ENCODE results near the gene HAO1.

Gene HAO1

GRCh38 chr20:7930343-7930742 lies 9.9 kb downstream of the HAO1 start:
- H3K4me3 ChIP-seq (ENCODE audit: low read depth, low read length) = no peak overlapping the region
- TF ChIP-seq CTCF (IDR thresholded peaks at IDR 0.05; ENCODE audit: insufficient read depth, low read depth, low read length, missing control alignments) = no peak
- no peak for DNase-seq (ENCODE audit: low read depth)

- peak; percentile 8 for DNase-seq (ENCODE audit: low read depth)
- H3K4me3 ChIP-seq (ENCODE audit: low read depth, low read length) = no peak overlapping the region
- TF ChIP-seq CTCF (IDR thresholded peaks at IDR 0.05; ENCODE audit: insufficient read depth, low read depth, low read length, missing control alignments) = no peak
Measured at GRCh38 chr20:7926767-7927166, 13.5 kb downstream of the HAO1 start.

- TF ChIP-seq CTCF (IDR thresholded peaks at IDR 0.05; ENCODE audit: insufficient read depth, low read depth, low read length, missing control alignments) = no peak
- no peak overlapping the region for H3K4me3 ChIP-seq (ENCODE audit: low read depth, low read length)
- no peak for DNase-seq (ENCODE audit: low read depth)
Measured at GRCh38 chr20:7926323-7926722, 13.9 kb downstream of the HAO1 start.

GRCh38 chr20:7924692-7925091 lies 15.6 kb downstream of the HAO1 start:
- H3K4me3 ChIP-seq (ENCODE audit: low read depth, low read length) = no peak overlapping the region
- no peak for TF ChIP-seq CTCF (IDR thresholded peaks at IDR 0.05; ENCODE audit: insufficient read depth, low read depth, low read length, missing control alignments)
- DNase-seq (ENCODE audit: low read depth) = peak; percentile 3

DNA sequence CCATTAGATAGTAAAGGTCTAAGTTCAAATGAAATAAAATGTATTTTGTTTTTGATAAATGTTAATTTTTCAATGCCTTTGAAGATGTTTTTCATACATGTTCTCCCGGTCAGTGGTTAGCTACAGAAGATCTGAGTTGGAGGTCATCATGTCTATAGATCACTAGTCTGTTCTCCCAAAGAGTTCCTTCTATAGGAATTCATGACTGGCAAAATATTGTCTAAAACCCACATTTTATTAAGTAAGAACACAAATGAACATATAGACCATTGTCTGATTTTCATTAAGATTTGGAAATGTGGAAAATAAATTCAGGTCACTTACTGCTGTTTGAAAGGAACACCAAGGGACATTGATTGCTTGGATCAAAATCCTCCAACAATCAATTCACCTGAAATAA lies 23.6 kb downstream of the HAO1 start:
- TF ChIP-seq CTCF (IDR thresholded peaks at IDR 0.05; ENCODE audit: insufficient read depth, low read depth, low read length, missing control alignments) = no peak
- DNase-seq (ENCODE audit: low read depth) = no peak

GRCh38 chr20:7912551-7912950 lies 27.7 kb downstream of the HAO1 start:
- no peak for TF ChIP-seq CTCF (IDR thresholded peaks at IDR 0.05; ENCODE audit: insufficient read depth, low read depth, low read length, missing control alignments)
- DNase-seq (ENCODE audit: low read depth) = no peak
- no peak overlapping the region for H3K4me3 ChIP-seq (ENCODE audit: low read depth, low read length)

More for the DNA sequence above, 23.6 kb downstream of the HAO1 start:
- H3K4me3 ChIP-seq (ENCODE audit: low read depth, low read length) = no peak overlapping the region

DNA sequence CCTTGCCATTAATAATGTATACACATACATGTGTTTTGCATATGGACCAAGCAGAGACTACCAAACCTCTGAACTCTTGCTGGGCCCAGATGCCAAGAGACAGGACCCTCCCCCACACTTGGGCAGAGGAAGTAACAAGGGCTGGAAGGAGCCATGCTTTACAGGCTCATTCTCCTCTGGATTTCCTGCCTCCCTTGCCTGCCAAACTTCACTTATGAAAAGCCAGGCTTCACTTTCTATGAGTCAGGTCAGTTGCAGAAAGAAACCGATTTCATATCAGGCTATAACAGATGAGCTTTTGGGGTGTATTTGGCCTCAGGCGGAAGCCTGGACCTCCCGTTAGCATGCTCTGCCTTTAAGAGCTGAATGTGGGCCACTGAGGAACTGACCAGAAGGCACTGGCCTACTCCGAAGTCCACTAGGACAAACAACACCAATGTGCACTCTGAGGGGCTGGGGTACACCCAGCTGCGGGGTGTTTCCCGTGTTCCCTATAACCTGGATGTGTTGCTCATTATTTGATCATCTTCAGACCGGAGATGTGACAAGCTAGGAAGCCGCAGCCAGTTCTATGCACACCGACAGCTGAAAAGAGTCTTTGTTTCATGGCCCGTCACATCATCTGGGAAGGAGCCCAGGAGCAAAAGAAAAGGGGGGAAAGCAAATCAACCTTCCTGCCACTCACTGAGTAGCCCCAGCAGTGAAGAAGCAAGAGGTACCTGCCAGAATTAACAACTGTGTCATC lies 28.5 kb downstream of the HAO1 start:
- no peak for TF ChIP-seq CTCF (IDR thresholded peaks at IDR 0.05; ENCODE audit: insufficient read depth, low read depth, low read length, missing control alignments)
- DNase-seq (ENCODE audit: low read depth) = no peak

More for the DNA sequence above, 28.5 kb downstream of the HAO1 start:
- no peak overlapping the region for H3K4me3 ChIP-seq (ENCODE audit: low read depth, low read length)

Data from GM12865 (cell line).